ENCODE measurements around the gene SLC4A8. TPM values are rescaled to one million over a fixed set of nuclear protein-coding genes. Genes with fewer than 3 reads are reported as not detected.

Gene SLC4A8
- polyA plus RNA-seq, 1 experiment = 6.6 TPM

GRCh38 chr12:51390891-51391282, 33.7 kb upstream of the SLC4A8 start:
- Histone ChIP-seq H3K27me3 (ENCODE audit: control insufficient read depth, insufficient read depth, low read length) (no peaks in the 10 kb centered on the region), H3K9me3 (ENCODE audit: control insufficient read depth, insufficient read depth, low read length) (no peaks in the 10 kb centered on the region), H3K27ac (ENCODE audit: low read depth, low read length) (peak overlapping the region; percentile 81), H3K4me3 (ENCODE audit: low read depth, low read length) (peak overlapping the region; percentile 68)
- TF ChIP-seq CTCF (IDR thresholded peaks at IDR 0.05; ENCODE audit: low read depth, low read length) = no peak
- ChIA-PET POLR2A (interaction anchor here (0.6 to 2.5 kb wide), 2 partner anchors 19 to 42 kb away, joined by 4 to 12 read pairs; no protein-coding TSS in a partner anchor), CTCF (no interaction called here)
- no peak for DNase-seq (ENCODE audit: low read depth, low spot score)

DNA sequence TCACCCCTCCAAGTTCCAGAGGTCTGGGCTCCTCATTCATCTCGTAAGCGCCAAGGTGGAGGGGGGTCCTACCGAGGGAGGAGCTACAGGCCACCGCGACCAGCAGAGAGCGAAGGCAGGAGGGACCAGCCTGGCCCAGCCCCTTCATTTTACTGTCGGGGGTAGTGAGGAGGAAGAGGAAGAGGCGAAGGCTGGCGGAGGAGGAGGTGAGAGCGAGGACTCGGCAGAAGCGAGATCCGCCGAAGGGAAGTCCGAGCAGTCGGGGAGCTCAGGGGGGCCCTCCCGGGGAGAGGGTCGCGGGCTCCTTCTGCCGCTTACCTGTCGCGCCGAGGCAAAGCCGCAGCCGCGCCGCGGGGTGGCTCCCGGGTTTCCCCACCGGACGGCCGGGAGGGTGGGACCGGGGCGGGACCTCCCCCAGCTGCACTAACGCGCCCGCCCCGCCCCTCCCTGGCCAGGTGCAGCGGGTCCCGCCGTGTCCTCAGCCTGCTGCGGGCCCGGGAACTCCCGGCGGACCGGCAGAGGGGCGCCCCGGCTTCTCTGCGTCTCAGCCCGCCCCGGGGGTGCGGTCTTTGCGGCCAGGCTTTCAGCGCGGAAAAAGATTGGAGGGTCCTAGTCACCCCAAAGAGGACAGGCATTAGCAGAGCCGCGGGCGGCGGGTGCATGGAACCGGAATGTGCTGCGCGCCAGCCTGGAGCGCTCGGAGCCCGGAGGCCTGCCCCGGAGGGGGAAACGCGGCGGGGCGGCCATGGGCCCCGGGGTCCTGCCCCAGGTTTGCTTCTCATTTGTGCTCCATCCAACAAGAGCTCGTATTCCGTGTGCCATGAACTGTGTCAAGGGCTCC, 33.1 kb upstream of the SLC4A8 start, which contains the start of gene GALNT6:
Gene GALNT6 (minus strand): TSS at position 124 of the 841 bp plus-strand sequence. CDS start 11,625 bp downstream, outside the sequence.
- Histone ChIP-seq H3K27ac (ENCODE audit: low read depth, low read length) (peak within 1 kb of the TSS; percentile 81), H3K4me3 (ENCODE audit: low read depth, low read length) (peak within 1 kb of the TSS; percentile 68), H3K9me3 (ENCODE audit: control insufficient read depth, insufficient read depth, low read length) (no peaks in the 10 kb centered on the region), H3K27me3 (ENCODE audit: control insufficient read depth, insufficient read depth, low read length) (no peaks in the 10 kb centered on the region)
- CTCF ChIA-PET = interaction anchor here (0.7 kb wide), 1 partner anchor 141 kb away, joined by 3 read pairs; no protein-coding TSS in a partner anchor
- no peak for TF ChIP-seq CTCF (IDR thresholded peaks at IDR 0.05; ENCODE audit: low read depth, low read length)
- POLR2A ChIA-PET = interaction anchor here (0.6 to 2.5 kb wide), 2 partner anchors 20 to 43 kb away, joined by 4 to 12 read pairs; no protein-coding TSS in a partner anchor
- no peak for DNase-seq (ENCODE audit: low read depth, low spot score)

DNA sequence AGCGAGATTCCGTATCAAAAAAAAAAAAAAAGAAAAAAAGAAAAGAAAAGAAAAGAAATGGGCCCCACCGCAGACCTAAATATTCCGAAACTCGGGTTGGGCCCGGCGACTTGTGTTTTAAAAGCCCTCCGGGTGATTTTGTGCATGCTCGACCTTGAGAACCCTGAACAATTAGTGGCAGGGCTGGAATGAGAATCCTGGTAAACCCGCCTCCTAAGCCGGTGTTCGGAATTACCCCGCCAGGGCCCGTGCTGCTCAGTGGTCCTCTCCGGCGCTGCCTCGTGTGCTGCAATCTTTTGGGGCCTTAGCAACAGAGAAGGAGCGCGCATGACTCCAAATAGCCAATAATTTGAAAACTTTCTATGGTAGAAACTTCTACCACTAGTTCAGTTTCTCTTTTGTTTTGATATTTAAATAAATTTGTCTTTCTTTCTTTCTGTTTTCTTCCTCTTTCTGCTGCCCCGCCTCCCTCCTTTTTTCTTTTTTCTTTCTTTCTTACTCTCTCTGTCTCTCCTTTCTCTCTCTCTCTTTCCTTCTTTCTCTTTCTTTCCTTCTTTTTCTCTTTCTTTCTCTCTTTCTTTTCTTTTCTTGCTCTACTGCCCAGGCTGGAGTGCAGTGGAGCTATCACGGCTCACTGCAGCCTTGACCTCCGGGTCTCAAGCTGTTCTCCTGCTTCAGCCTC, 31.9 kb upstream of the SLC4A8 start:
- no peaks in the 10 kb centered on the region for H3K27me3 ChIP-seq (ENCODE audit: control insufficient read depth, insufficient read depth, low read length)
- TF ChIP-seq CTCF (IDR thresholded peaks at IDR 0.05; ENCODE audit: low read depth, low read length) = peak; percentile 8; the same call in 1 of the 2 replicates
- ChIA-PET CTCF (interaction anchor here (0.7 kb wide), 1 partner anchor 140 kb away, joined by 3 read pairs; no protein-coding TSS in a partner anchor), POLR2A (interaction anchor here (2.5 kb wide), 1 partner anchor 21 kb away, joined by 12 read pairs; no protein-coding TSS in a partner anchor)
- no peak for DNase-seq (ENCODE audit: low read depth, low spot score)
- H3K27ac ChIP-seq (ENCODE audit: low read depth, low read length) = peak overlapping the region; percentile 65
- H3K4me3 ChIP-seq (ENCODE audit: low read depth, low read length) = peak overlapping the region; percentile 32
- no peaks in the 10 kb centered on the region for H3K9me3 ChIP-seq (ENCODE audit: control insufficient read depth, insufficient read depth, low read length)

DNA sequence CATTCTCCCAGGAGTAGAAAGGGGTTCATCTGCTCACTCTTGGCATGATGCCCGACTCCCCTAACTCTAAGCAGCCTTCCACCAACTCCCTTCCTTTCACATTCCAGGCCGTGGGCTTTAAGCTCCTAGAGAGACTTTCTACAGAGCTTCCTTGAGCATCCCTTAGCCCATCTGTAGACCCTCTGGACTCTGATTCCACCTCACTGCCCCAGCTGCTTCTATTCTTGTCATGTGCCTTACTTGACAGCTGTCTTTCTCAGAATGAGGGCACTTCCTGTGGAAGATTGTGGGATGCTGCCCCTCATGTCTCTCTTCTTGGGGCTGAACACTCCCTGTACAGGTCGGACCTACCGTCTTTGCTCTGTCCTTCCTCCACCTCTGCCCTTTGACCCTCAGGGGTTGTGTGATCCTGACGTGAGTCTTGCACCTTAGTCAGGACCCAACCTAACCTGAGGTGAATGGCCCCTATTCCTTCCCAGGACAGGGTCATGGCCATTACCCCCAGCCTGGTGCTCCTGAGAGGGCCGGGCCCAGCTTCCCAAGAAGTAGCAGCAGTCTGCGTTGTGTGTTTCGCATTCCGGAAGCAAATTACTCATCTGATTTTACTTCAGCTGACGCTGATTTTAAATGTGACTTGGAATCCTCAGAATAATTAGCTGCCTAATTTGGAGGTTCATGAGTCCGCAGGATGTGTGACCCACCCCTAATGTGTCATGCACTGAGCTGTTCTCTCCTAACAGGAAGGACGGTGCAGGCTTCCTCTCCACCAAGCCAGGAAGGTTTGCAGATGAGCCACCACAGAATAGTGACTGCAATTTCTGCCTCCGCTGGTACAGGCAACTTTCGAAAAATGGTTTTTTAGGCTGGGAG, 30.7 kb upstream of the SLC4A8 start:
- no peaks in the 10 kb centered on the region for H3K9me3 ChIP-seq (ENCODE audit: control insufficient read depth, insufficient read depth, low read length)
- CTCF ChIA-PET = interaction anchor here (1.2 kb wide), 1 partner anchor 26 kb away, joined by 3 read pairs; no protein-coding TSS in a partner anchor
- POLR2A ChIA-PET = interaction anchor here (1.2 kb wide), 1 partner anchor 22 kb away, joined by 5 read pairs; no protein-coding TSS in a partner anchor
- peak overlapping the region; percentile 84 for H3K27ac ChIP-seq (ENCODE audit: low read depth, low read length)
- TF ChIP-seq CTCF (IDR thresholded peaks at IDR 0.05; ENCODE audit: low read depth, low read length) = no peak
- peak overlapping the region; percentile 7; the same call in 1 of the 2 replicates for H3K4me3 ChIP-seq (ENCODE audit: low read depth, low read length)
- DNase-seq (ENCODE audit: low read depth, low spot score) = peak; percentile 59
- no peaks in the 10 kb centered on the region for H3K27me3 ChIP-seq (ENCODE audit: control insufficient read depth, insufficient read depth, low read length)
